Measurements from ENCODE around the gene ZNF205. TPM values are rescaled to one million over a fixed set of nuclear protein-coding genes. Genes with fewer than 3 reads are reported as not detected.

Gene ZNF205
- total and polyA plus RNA-seq, 2 of the 8 experiments (the other 6 are each of a cell fraction or from before 2014, with no cell fraction given), result 19.1 to 19.9 TPM

DNA sequence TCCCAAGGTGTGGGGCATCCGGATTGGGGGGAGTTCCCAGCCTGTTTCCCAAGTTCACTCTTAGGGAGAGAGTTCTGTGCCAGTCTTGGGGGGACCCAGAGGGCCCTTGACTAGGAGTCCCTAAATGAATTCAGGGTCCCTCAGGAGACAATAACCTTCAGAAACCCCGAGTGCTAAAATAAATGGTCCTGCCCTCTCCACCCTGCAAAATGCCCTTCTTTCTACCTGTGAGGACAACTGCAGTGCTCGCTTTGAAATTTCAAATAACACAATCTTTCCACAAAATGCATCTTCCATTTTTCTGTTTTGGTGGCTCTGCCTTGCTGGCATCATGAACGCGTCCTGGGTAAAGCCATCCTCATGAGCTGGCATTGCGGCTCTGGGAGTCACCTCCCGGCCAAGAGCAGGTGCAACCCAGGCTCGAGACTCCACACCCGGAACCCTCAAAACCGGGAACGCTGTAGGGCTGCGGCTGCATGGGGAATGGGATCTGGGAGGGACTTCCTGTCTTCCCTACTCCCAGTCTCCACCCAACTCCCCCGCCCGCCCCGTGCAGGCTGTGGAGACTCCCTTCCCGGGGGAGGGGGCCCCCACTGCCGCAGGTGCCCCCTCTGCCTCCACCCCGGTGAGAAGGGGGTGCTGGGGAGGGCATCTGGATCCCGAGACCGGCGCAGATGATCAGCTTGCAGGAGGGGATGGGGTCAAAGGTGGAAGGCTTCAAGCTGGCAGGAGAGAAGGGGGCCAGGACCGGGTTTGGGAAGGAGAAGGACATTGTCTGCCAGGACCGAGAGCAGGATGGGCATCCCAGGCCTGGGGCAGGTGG, at the start of gene ZNF205 (continued):
- TF ChIP-seq BCL11A (IDR thresholded peaks at IDR 0.05; ENCODE audit: low read depth in 2 of 2, low read length in 2 of 2) (no peak), TEAD4 (IDR thresholded peaks at IDR 0.05; ENCODE audit: low read depth, low read length) (0 out of 2 replicates have a peak, but pooled peaks have one; percentile 49), SRF (IDR thresholded peaks at IDR 0.05; ENCODE audit: low read depth, low read length) (peak; percentile 69), SP1 (IDR thresholded peaks at IDR 0.05; ENCODE audit: low read depth, low read length) (peak; percentile 70; the same call in 1 of the 2 replicates), FOSL1 (IDR thresholded peaks at IDR 0.05; ENCODE audit: insufficient read depth, low read depth, low read length) (no peak)

All from H1 (cell line).